ENCODE results near the gene FLRT2.

DNA sequence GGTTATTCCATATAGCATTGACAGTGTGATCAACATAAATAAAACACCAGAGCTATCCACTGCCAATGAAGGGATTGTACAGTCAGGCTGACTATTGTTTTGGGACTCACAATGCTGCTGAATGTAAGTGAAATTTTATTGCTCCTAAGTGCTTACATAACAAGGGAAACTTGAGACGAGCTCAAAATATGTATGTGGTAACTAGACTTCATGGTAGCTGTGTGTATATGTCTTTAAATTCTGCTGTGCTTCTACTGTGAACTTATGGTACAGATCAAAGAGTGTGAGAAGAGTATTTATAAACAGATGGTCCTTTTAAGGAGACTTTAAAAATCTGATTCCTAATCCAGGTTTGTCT is 6.9 kb downstream of the FLRT2 start:
- TF ChIP-seq, protein P1, sequence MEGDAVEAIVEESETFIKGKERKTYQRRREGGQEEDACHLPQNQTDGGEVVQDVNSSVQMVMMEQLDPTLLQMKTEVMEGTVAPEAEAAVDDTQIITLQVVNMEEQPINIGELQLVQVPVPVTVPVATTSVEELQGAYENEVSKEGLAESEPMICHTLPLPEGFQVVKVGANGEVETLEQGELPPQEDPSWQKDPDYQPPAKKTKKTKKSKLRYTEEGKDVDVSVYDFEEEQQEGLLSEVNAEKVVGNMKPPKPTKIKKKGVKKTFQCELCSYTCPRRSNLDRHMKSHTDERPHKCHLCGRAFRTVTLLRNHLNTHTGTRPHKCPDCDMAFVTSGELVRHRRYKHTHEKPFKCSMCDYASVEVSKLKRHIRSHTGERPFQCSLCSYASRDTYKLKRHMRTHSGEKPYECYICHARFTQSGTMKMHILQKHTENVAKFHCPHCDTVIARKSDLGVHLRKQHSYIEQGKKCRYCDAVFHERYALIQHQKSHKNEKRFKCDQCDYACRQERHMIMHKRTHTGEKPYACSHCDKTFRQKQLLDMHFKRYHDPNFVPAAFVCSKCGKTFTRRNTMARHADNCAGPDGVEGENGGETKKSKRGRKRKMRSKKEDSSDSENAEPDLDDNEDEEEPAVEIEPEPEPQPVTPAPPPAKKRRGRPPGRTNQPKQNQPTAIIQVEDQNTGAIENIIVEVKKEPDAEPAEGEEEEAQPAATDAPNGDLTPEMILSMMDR (IDR thresholded peaks at IDR 0.05 in 4 of 5, conservative IDR thresholded peaks at IDR 0.05 in 1 of 5), result no peak
- no peak for TF ChIP-seq POLR2A (IDR thresholded peaks at IDR 0.05)
